DLD1 (cell line): ENCODE results near the gene RNASE11.
"Not testable (repeated sequence)": the region's sequence is repeated elsewhere in the genome, so short reads cannot be mapped to it uniquely, and the experiment has no call there.

Experiments
- in situ Hi-C: cut with HindIII; loops from 2 replicates; pipeline ENCODE4 v1.10.0; 2017; ENCODE audit warnings: low sequenced_read_pairs

The RNASE11 gene

GRCh38 chr14:20583142-20583541, 4.7 kb downstream of the RNASE11 start:
- in situ Hi-C loops = no loop called here

GRCh38 chr14:20580242-20580641, 7.6 kb downstream of the RNASE11 start:
- in situ Hi-C loops = no loop called here

DNA sequence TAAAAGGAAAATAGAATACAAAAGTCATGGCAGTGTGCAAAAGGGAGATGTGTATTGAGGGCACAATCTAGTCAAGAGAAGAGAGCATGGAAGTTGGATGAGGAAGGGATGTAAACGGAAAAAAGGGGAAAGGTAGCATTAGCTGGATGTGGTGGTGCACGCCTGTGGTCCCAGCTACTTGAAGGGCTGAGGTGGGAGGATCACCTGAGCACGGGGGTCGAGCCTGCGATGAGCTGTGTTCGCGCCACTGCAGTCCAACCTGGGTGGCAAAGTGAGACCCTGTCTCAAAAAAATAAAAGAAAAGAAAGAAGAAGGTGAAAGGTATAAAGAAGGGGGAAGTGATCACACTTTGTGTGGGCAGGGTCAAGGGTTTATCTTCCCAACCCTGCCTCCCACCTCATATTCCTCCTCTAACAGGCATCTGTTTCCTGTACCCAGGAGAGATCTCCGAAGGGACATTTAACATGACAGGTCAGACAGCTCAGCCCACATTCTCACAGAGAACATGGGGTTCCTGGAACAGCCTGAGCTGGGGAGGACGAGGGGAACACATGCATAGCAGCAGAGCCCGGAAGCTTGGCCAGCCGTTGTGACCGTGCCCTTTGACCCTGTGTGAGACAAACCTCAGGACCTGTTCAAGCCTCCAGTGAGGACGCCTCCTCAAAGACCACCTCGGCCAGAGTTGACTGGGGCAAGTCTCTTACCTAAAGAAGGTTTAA, 8.9 kb downstream of the RNASE11 start:
- in situ Hi-C loops = no loop called here

DNA sequence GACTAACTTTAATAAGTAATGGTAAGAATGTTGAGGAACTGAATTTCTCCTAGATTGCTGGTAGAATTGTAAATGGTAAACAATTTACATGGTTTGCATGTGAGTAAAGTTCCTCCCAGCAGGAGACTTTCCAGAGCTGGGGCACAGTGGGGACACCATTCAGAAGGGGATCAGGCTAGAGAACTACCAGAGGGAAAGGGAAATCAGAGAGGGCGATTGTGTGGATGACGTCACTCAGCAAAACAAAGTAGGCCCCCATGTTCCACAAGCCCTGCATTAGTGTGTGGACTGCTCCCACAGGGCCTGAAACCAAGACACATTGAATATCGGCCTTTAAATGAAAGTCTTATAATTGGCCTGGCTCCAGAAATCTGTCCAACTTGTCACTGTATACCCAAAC, 9.5 kb downstream of the RNASE11 start:
- in situ Hi-C loops = no loop called here

GRCh38 chr14:20572382-20572990, 15.3 kb downstream of the RNASE11 start:
- in situ Hi-C loops = not testable (repeated sequence)

DNA sequence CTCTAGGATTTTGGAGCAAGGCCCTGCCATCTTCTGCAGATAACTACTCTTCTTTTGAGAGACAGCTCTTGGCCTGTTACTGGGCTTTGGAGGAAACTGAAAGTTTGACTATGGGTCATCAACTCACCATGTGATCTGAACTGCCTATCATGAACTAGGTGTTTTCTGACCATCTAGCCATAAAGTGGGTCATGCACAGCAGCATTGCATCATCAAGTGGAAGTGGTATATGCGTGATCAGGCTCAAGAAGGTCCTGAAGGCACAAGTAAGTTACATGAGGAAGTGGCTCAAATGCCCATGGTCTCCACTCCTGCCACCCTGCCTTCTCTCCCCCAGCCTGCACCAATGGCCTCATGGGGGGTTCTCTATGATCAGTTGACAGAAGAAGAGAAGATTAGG, 17.1 kb downstream of the RNASE11 start:
- in situ Hi-C loops = not testable (repeated sequence)

GRCh38 chr14:20569865-20570264, 17.9 kb downstream of the RNASE11 start:
- in situ Hi-C loops = not testable (repeated sequence)

DNA sequence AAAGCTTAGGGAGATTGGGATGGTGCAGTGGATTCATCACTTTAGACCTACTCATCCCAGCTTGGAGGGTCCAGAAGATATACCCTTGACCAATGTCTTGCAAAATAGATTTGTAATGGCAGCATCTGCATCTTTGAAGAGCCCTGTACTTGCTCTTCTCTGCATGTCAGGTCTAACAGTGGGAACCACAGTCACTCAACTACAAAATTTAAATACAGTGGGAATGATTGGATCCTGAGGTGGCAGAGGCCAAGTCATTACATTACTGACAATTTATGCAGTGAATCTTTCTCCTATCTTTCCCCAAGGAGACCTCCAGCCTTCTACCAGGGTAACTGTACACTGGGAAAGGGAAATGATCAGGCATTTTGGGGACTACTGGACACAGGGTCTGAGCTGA, 18.7 kb downstream of the RNASE11 start:
- in situ Hi-C loops = no loop called here

GRCh38 chr14:20568393-20568792, 19.4 kb downstream of the RNASE11 start:
- in situ Hi-C loops = no loop called here

DNA sequence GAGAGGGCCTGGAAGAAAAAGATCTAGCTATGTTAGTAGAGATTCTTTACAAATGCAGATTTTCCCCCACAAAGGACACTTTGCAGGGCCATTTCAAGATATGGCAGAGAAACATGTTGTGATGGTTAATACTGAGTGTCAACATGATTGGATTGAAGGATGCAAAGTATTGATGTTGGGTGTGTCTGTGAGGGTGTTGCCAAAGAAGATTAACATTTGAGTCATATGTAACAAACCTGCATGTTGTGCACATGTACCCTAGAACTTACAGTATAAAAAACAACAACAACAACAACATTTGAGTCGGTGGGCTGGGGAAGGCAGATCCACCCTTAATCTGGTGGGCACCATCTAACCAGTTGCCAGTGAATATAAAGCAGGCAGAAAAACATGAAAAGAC, 20.6 kb downstream of the RNASE11 start:
- in situ Hi-C loops = not testable (repeated sequence)

GRCh38 chr14:20564501-20564997, 23.3 kb downstream of the RNASE11 start:
- in situ Hi-C loops = no loop called here

GRCh38 chr14:20563971-20564370, 23.8 kb downstream of the RNASE11 start:
- in situ Hi-C loops = no loop called here

- in situ Hi-C loops = no loop called here
These were observed 26.8 kb downstream of the RNASE11 start, which contains the start of gene RNASE9 for GRCh38 chr14:20560961-20561360. Gene RNASE9, minus strand, starts transcription at chr14:20561047.

GRCh38 chr14:20559461-20559904, 28.3 kb downstream of the RNASE11 start:
- in situ Hi-C loops = no loop called here

DNA sequence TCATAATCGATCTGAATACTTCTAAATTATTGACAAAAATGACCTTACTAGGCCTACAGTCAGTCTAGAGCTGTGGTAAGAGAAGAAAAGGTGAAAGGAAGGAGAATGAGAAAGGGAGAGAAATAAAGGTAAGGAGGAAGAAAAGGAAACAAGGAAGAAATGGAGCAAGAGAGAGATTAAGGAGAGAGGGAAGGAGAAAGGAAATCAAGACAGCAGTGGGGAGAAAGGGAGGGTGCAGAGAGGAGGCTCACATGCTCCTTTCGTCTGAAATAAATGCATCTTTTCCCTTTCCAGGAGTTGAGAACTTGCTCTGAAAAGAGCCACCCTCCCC, 30.6 kb downstream of the RNASE11 start:
- in situ Hi-C loops = no loop called here

- in situ Hi-C loops = no loop called here
These were observed 31.1 kb downstream of the RNASE11 start for GRCh38 chr14:20556500-20557211.

GRCh38 chr14:20555845-20556244, 32.0 kb downstream of the RNASE11 start:
- in situ Hi-C loops = no loop called here

DNA sequence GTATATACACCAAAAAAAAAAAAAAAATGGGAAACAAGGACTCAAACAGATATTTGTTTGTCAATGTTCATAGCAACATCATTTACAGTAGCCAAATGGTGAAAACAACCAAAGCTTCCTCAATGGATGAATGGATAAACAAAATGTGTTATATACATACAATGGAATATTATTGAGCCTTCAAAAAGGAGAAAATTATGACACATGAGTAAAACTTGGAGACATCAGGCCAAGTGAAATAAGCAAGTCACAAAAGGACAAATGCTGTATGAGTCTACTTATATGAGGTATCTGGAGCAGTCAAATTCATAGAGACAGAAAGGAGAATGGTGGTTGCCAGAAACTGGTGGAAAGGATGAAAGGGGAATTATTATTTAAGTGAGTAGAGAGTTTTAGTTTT, 34.8 kb downstream of the RNASE11 start:
- in situ Hi-C loops = no loop called here

- in situ Hi-C loops = no loop called here
These were observed 36.2 kb downstream of the RNASE11 start for GRCh38 chr14:20551606-20552005.

DNA sequence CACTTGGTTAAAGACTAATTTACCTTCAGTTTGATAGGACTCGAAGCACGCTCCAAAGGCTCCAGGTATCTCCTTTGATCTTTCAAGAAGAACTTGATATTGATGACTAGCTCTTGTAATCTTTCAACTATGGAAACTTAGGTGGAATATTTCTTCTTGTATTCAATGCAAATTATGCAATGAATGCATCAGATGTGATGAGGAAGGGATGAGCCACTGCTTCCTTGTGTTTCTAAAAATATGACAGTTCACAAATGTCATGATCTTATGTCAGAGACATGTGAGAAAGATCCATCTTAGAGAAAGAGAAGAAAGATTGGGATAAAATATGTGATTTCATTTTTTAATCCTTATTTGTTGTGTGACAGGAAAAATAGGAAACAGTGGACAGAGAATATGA, 36.9 kb downstream of the RNASE11 start:
- in situ Hi-C loops = no loop called here

- in situ Hi-C loops = no loop called here
These were observed 39.2 kb downstream of the RNASE11 start for GRCh38 chr14:20548414-20549158.
